ENCODE measurements around the gene LGALS7B.
A peak's percentile ranks its signal among the peaks of the same experiment; 100 is the strongest.
"Not testable (repeated sequence)": the region's sequence is repeated elsewhere in the genome, so short reads cannot be mapped to it uniquely, and the experiment has no call there.

Gene LGALS7B

GRCh38 chr19:38797781-38798180 is 8.8 kb downstream of the LGALS7B start:
- DNase-seq: not testable (repeated sequence)

DNA sequence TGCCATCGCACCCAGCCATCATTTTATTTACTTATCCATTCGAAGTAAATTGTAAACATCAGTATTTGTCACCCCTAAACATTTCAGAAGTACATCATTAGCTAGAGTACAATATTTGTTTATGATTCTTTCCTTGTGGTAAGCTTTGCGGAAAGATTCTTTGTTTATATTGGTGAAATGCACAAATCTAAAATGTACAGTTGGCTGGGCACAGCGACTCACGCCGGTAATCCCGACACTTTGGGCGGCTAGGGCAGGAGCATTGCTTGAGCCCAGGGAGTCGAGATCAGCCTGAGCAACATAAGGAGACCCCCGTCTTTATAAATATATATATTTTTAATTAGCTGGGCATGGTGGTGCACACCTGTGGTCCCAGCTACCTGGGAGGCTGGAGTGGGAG is 10.1 kb downstream of the LGALS7B start:
- DNase-seq: no peak

DNA sequence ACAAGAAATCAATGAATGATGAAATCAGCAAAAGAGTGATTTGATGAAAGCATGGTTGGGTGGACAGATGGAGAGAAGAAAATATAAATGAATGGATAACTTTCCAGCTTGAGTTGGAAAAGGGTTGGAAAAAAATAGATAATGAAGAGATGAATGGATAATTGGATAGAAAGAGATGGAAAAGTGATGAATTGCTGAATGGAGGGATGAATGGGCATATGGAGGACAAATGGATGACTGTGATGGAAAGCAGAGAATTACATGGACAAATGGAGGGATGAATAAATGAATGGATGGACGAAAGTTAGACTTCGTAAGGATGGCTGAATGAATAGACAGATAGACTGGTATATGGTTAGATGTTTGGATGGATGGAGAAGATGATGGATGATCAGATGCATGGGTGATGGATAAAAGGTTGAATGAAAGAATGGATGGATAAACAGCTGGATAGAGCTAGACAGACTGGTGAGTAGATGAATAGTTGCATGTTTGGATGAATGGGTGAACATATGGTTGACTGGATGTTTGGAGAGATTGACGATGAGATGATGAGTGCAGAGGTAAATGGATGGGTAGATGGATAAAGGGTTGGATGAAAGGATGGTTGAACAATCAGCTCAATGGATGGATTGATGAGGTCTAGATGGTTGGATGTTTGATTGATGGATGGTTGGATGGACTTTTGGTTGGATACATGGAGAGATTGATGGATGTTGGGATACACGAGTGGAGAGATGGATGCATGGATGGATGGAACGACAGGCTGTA is 11.8 kb downstream of the LGALS7B start:
- DNase-seq: no peak

- no peak for DNase-seq
These were observed 12.5 kb downstream of the LGALS7B start for GRCh38 chr19:38801359-38802095.

DNA sequence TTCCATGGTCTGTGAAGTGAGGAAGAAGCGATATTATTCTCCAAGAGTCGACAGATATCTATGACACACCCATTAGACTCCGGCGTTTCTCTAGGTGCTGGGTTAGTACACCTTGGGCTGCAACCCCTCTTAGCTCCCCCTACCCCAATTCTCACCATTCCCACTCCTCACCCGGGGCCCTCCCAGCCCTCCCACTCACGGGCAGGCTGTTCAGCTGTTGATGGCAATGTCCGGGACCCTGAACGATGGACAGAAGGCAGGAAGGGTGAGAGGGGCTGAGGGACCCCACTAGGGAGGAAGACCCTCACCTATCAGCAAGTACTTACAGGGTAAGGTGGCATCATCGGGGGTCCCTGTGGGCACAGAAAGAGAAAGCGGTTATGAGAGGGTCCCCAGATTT is 14.5 kb downstream of the LGALS7B start:
- DNase-seq: no peak

GRCh38 chr19:38805180-38805579 is 16.2 kb downstream of the LGALS7B start:
- DNase-seq: no peak

GRCh38 chr19:38806371-38806770 is 17.4 kb downstream of the LGALS7B start:
- no peak for DNase-seq

DNA sequence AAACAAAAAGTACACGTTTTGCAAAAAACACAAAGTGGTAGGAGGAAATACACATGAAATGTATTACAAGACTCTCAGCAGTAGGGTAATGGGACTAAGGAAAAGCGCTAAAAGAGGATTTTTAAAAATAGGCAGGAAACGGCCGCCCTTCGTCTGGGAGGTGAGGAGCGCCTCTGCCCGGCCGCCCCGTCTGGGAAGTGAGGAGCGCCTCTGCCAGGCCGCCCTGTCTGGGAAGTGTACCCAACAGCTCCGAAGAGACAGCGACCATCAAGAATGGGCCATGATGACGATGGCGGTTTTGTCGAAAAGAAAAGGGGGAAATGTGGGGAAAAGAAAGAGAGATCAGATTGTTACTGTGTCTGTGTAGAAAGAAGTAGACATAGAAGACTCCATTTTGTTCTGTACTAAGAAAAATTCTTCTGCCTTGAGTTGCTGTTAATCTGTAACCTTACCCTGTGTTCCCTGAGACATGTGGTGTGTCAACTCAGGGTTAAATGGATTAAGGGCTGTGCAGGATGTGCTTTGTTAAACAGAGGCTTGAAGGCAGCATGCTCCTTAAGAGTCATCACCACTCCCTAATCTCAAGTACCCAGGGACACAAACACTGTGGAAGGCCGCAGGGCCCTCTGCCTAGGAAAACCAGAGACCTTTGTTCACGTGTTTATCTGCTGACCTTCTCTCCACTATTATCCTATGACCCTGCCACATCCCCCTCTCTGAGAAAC is 18.5 kb downstream of the LGALS7B start:
- DNase-seq: not testable (repeated sequence)

GRCh38 chr19:38808741-38809140 is 19.7 kb downstream of the LGALS7B start:
- no peak for DNase-seq

GRCh38 chr19:38809592-38810252 is 20.7 kb downstream of the LGALS7B start:
- DNase-seq: no peak

DNA sequence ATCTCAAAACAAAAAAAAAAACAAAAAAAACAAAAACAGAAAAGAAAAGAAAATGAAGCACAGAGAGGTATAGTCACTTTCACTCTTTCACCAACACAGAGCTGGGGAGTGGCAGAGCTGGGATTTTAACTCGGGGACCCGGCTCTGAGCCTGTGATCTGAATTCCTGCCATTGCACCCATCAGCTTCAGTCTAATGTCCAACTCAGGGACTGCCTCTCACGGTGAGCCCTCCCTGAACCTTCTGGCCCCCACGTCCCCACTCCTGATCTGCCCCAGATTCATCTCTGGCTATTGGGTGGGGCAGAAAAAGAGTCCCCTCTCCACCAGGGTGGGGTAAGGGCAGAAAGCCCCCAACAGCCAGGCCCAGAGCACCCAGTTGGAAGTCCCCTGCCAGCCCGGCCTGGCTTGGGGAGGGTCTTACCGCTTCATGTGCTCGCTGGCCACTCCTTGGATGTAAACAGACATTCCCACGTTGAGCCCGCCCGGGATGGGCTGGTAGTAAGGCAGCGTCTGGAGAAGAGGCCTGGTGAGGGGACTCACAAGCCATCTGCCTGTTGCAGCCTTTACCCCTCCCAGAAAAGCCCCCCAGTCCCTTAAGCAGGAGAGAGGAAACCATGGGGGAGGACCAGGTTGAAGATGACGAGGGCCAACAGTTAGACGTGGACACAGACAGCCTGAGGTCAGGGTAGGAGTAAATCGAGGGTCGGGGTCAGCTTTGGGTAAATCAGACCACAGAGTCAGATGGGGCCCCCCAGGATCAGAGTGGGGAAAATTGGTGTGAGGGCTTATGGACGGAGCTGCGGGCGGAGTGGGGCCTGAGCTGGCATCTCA is 23.2 kb downstream of the LGALS7B start:
- no peak for DNase-seq

GRCh38 chr19:38812841-38813320 is 23.9 kb downstream of the LGALS7B start, which contains the start of gene LGALS4:
Gene LGALS4 (minus strand): TSS chr19:38812945. CDS start chr19:38812886, 59 bp downstream.
- peak; percentile 55 for DNase-seq

DNA sequence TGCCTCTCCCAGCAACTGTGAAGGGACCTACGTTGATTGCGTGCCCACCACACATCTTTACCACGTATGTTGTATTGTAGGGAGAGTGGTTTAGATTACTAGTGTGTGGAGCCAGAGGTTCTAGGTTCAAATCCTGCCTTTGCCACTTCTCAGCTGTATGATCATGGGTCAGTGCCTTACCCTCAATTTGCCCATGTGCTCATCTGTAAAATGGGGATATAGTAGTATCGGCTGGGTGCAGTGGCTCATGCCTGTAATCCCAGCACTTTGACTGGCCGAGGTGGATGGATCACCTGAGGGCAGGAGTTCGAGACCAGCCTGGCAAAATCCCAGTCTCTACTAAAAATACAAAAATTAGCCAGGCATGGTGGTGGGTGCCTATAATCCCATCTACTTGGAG is 24.3 kb downstream of the LGALS7B start:
- no peak for DNase-seq

DNA sequence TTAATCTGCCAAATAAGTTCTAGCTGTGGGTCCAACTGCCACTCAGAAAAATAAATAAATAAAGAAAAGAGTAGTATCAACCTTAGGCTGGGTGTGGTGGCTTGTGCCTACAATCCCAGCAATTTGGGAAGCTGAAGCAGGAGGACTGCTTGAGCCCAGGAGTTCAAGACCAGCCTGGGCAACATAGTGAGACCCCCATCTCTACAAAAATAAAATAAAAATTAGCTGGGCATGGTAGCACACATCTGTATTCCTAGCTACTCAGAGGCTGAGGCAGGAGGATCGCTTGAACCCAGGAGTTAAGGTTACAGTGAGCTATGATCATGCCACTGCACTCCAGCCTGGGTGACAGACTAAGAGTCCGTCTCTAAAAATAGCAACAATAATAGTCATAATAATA is 24.9 kb downstream of the LGALS7B start:
- DNase-seq: not testable (repeated sequence)

DNA sequence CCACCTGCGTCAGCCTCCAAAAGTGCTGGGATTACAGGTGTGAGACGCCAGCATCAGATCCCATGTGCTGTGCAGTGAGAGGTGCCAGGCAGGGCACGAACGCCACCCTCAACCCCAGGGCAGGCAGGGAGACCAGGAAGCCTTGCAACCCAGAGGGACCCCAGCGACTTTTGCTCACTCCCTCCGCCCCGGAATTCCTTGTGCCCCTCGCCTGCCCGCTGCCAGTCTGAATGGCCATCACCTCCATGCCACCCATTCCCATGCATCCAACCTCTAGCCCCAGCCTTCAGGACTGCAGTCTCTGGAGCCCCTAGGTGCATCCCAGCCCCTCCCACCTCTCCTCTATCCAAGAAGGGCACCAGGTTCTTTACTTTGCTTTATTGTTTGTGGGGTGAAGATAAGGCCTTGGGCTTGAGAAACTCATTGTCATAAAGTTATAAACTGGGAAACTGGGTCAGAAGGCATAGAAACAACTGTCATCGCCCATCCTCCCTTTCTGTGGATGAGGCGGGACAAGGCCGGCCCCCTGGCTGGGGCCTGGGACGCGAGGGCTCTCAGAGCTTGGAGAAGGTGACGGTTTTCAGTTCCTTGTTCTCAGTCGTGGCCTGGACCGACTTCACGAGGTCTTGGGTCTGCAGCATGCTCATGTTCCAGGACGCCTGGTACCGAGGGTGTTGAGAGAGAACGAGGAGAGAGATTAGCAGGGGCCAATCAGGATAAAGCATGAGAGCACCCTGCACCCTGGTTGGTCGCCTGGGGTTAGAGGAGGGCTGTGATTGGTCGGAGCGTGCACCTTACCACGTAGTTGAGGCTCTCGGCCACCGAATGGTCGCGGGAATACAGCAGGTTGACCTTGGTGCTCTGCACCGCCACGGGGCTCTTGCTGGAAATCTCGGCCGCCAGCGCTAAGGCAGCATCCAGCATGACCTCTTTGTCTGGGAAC is 26.3 kb downstream of the LGALS7B start:
- DNase-seq: no peak

DNA sequence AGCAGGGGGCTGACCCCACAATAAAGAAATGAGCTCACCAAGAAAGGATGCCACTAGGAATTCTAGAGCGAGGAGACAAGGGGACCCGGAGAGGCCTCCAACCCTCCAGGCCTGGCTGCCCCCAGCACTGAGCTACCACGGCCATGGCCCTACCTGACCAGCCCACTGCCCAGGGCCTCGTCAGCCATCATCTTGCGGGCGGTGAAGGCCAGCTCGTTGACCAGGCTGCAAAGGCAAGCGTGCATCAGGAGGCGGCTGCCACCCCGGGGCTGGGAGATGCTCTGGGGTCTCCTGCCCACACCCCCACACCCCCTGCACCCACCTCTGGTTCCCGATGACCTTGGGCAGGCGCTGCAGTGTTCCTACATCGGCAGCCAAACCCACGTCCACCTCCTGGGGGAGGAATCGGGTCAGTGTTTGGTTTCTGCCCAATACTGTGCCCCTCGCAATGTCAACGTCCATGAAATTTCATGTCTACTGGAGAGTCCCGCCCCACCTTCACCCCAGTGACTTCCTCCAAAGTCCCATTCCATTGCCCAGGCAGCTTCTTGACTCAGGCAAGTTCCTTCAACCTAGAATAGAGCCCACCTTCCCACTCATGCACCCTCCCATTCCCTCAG is 27.2 kb downstream of the LGALS7B start:
- no peak for DNase-seq

- no peak for DNase-seq
These were observed 28.1 kb downstream of the LGALS7B start for GRCh38 chr19:38817081-38817480.

GRCh38 chr19:38819231-38819920 is 30.4 kb downstream of the LGALS7B start:
- DNase-seq: no peak

DNA sequence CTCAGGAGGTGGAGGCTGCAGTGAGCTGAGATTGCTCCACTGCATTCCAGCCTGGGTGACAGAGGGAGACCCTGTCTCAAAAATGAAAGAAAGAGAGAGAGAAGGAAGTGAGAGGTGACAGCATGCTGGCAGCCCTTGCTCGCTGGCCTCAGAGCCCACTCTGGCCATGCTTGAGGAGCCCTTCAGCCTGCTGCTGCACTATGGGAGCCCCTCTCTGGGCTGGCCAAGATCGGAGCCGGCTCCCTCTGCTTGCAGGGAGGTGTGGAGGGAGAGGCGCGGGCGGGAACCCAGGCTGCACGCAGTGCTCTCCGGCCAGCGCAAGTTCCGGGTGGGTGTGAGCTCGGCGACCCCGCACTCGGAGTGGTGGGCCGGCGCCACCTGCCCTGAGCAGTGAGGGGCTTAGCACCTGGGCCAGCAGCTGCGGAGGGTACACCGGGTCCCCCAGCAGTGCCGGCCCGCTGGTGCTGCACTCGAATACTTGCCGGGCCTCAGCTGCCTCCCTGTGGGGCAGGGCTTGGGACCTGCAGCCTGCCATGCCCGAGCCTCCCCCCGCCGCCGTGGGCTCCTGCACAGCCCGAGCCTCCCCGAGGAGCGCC is 32.3 kb downstream of the LGALS7B start:
- not testable (repeated sequence) for DNase-seq
